IPS DF 4.7 (cell line): ENCODE measurements around the gene ZSWIM4.

ENCODE experiments used
- DNase-seq: peaks from one replicate; pipeline ENCODE4 v3.0.0-alpha.2; 2013; ENCODE audit warnings: low spot score; ENCODE audit errors: extremely low read depth

ZSWIM4 gene

DNA sequence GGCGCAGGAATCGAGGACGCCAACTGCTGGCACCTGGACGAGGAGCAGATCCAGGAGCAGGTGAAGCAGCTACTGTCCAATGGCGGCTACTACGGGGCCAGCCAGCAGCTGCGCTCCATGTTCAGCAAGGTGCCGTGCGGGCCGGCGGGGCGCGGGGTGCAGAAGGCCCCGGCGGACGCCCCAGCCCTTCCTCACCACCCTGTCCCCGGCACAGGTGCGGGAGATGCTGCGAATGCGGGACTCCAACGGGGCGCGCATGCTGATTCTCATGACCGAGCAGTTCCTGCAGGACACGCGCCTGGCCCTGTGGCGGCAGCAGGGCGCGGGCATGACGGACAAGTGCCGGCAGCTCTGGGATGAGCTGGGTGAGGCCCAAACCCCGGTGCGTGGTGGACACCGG, 13.6 kb downstream of the ZSWIM4 start:
- no peak for DNase-seq

DNA sequence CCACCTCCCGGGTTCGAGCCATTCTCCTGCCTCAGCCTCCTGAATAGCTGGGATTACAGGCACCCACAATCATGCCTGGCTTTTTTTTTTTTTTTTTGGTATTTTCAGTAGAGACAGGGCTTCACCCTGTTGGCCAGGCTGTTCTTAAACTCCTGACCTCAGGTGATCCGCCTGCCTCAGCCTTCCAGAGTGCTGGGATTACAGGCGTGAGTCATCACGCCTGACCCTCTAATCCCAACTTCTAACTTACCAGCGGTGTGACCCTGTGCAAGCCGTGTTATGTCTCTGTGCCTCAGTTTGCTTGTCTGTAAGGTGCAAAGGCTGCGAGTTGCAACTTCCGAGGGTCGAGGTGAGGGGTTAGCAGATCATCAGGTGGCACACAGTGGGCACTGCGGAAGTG, 17.3 kb downstream of the ZSWIM4 start:
- DNase-seq: no peak

GRCh38 chr19:13813147-13813546, 17.9 kb downstream of the ZSWIM4 start:
- DNase-seq: no peak

DNA sequence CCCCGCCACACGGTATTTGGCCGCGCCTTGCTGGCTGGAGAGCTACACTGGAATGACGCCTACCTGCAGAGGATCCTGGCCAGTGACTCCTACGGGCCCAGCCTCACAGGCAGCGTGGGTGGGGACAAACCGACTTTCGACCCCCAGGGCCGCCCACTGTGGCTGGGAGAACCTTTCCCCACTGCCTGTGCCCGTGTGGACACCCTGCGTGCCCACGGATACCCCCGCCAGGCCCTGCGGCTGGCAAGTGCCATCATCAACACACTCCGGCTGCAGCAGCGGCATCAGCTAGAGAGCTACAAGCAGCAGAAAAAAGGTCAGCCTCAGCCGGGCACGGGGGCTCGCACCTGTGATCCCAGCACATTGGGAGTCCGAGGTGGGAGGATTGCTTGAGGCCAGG, 19.3 kb downstream of the ZSWIM4 start:
- no peak for DNase-seq

GRCh38 chr19:13817018-13817614, 21.9 kb downstream of the ZSWIM4 start:
- peak; percentile 98 for DNase-seq

- no peak for DNase-seq
Measured at GRCh38 chr19:13817615-13818371, 22.6 kb downstream of the ZSWIM4 start.

DNA sequence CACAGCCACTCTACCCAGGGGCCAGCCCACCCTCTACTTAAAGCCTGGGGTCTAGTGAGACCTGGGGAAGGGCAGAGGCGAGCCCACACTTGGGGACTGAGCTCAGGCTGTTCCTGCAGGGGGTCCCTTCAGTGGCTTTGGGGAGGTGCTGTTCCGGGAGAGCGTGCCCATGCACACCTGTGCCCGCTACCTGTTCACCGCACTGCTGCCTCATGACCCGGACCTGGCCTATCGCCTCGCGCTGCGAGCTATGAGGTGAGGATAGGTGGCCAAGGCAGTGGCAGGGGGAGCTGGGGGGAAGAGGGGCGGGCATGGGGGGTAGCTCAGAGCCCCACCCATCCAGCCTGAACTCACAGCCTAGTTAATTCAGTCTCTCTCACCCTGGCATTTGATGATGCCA, 24.0 kb downstream of the ZSWIM4 start:
- no peak for DNase-seq

DNA sequence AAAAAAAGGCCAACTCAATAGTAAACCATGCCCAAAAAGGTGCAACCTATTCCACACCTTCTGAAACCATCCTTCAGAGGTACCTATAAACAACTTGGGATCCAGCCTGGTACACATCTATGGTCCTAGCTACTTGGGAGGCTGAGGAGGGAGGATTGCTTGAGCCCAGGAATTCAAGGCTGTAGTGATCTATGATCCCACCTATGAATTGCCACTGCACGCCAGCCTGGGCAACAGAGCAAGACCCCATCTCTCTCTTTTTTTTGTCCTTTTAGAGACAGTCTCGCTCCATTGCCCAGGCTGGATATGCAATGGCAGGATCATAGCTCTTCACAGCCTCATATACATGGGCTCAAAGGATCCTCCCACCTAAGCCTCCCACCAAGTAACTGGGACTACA, 26.0 kb downstream of the ZSWIM4 start:
- no peak for DNase-seq

- DNase-seq: no peak
Measured at GRCh38 chr19:13823256-13823655, 28.0 kb downstream of the ZSWIM4 start.

DNA sequence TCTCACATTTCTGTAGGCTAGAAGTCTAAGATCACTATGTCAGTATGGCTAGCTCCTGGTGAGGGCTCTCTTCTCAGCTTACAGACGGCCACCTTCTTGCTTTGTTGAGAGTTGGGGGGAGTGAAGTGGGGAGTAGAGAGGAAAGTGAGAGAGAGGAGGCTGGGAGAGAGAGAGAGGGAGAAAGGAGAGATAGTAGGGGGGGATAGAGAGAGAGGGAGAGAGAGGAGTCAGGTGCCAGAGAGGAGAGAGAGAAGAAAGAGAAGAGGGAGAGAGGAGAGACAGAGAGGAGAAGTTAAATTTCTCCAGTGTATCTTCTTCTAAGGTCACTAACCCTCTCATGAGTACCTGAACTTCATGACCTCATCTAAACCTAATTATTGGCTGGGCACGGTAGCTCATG, 28.7 kb downstream of the ZSWIM4 start:
- no peak for DNase-seq

DNA sequence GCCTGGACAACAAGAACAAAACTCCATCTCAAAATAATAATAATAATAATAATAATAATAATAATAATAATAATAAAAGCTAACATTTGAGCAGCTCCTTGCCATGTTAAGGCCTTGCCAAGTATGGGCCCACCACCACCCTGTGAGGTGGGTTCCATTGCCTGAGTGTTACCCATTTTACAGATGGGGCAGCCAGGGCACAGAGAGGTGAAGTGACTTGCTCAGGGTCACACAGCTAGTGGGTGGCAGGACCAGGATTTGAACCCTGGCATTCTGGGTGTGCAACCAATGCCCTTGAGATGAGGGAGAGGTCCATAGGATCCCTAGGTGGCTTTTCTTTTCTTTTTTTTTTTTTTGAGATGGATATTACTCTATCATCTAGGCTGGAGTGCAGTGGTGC, 29.5 kb downstream of the ZSWIM4 start:
- no peak for DNase-seq

- no peak for DNase-seq
Measured at GRCh38 chr19:13825489-13826441, 30.5 kb downstream of the ZSWIM4 start.

DNA sequence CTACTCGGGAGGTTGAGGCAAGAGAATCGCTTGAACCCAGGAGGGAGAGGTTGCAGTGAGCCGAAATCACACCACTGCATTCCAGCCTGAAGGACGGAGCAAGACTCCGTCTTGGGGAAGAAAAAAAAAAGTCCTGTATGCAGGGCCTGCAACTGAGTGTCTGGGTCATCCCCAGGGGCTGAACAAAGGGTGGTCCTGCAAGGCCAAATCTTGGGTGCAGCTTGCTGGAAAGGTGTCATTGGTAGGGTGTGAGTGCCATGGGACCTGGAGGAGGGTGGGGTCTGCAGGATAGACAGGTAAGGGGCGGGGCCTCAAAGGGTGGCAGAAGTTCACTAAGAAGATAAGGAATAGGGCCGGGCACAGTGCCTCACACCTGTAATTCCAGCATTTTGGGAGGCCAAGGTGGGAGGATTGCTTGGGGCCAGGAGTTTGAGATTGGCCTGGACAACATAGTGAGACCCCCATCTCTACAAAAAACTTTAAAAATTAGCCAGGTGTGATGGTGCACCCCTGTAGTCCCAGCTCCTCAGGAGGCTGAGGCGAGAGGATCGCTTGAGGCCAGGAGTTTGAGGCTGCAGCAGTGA, 31.5 kb downstream of the ZSWIM4 start:
- no peak for DNase-seq

- no peak for DNase-seq
Measured at GRCh38 chr19:13827656-13828055, 32.4 kb downstream of the ZSWIM4 start.

DNA sequence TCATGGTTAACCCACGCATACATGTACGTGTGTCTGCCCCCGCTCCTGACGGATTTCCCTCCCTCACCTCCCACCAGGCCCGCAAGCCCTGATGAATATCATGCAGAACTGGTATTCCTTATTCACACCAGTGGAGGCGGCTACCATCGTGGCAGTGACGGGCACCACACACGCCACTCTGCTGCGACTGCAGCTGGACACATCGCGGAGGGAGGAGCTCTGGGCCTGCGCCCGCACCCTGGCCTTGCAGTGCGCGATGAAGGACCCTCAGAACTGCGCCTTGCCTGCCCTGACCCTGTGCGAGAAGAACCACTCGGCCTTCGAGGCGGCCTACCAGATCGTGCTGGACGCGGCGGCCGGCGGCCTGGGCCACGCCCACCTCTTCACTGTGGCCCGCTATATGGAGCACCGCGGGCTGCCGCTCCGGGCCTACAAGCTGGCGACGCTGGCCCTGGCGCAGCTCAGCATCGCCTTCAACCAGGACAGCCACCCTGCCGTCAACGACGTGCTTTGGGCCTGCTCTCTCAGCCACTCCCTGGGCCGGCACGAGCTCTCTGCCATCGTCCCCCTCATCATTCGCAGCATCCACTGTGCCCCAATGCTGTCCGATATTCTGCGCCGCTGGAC, 35.0 kb downstream of the ZSWIM4 start:
- no peak for DNase-seq

GRCh38 chr19:13830741-13831536, 35.7 kb downstream of the ZSWIM4 start:
- DNase-seq: no peak

DNA sequence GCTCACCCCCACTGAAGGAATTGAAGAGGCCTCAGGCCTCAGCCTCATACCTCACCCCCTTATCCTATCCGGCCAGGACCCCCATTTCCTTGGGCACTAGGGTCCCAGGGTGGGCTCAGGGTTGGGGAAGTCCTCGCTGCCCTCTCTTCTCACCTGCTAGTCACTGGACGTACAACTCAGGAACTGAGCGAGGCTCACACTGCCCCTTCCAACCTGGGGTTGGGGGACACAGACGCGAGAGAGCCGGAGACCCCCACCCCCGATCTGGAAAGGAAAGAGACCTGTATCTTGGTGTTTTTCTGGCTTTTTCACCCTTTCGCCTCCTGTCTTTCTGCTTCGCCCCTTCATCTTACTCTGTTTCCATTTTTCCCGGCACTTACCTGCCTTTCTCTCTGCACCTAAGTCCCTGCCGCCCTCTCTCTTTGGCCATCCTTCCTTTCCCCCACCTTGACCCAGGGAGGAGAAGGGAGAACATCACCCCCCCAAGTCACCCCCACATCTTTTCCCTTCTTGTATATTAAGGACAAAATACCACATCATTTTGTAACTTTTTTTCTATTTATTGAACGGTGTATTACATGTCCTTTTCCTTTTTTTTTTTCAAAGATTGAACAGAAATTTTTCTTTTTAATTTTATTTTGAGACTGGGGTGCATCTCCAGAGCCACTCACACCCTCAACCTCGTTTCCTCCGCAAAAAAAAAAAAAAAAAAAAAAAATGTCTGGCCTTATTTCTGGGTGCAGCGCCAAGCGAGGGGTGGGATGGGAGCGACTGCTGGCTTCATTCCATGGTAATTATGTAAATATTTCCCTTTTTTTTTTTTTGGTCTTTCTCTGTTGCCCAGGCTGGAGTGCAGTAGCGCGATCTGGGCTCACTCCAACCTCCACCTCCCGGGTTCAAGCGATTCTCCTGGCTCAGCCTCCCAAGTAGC, 36.6 kb downstream of the ZSWIM4 start:
- no peak for DNase-seq

- DNase-seq: no peak
Measured at GRCh38 chr19:13833330-13834243, 38.3 kb downstream of the ZSWIM4 start.
